Measurements from ENCODE around the gene SPSB4.

DNA sequence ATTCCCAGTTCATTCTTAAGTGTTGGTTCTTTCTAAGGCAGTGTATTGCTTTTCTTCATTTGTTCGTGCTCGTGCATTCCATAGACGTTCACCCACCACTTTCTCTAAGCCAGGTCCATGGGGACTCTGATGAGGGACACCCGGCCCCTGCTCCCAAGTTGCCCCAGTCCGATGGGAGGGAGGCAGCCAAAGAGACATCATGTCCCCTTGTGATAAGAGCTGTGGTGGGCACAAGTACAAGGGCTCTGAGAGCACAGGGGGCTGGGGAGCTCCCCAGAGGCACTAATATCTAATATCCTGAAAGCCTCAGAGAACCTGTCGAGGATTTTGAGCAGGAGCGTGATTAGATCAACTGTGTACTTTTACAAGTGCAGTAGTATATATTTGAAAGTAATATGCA lies 6.3 kb downstream of the SPSB4 start:
- TF ChIP-seq, protein P1, sequence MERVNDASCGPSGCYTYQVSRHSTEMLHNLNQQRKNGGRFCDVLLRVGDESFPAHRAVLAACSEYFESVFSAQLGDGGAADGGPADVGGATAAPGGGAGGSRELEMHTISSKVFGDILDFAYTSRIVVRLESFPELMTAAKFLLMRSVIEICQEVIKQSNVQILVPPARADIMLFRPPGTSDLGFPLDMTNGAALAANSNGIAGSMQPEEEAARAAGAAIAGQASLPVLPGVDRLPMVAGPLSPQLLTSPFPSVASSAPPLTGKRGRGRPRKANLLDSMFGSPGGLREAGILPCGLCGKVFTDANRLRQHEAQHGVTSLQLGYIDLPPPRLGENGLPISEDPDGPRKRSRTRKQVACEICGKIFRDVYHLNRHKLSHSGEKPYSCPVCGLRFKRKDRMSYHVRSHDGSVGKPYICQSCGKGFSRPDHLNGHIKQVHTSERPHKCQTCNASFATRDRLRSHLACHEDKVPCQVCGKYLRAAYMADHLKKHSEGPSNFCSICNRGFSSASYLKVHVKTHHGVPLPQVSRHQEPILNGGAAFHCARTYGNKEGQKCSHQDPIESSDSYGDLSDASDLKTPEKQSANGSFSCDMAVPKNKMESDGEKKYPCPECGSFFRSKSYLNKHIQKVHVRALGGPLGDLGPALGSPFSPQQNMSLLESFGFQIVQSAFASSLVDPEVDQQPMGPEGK (CRISPR knock-in tag; IDR thresholded peaks at IDR 0.05; ENCODE audit: borderline replicate concordance), result no peak
- TF ChIP-seq ZFP3 (CRISPR knock-in tag; IDR thresholded peaks at IDR 0.05), result no peak
- no peak for TF ChIP-seq ISL1 (CRISPR knock-in tag; IDR thresholded peaks at IDR 0.05)
- TF ChIP-seq RARB (CRISPR knock-in tag; IDR thresholded peaks at IDR 0.05), result no peak
- no peak for TF ChIP-seq ARNTL (CRISPR knock-in tag; IDR thresholded peaks at IDR 0.05; ENCODE audit: borderline replicate concordance, low read depth)
- no peak for TF ChIP-seq ZNF8 (CRISPR knock-in tag; IDR thresholded peaks at IDR 0.05)
- no peak for TF ChIP-seq ESRRG (CRISPR knock-in tag; IDR thresholded peaks at IDR 0.05)
- TF ChIP-seq TCF4 (CRISPR knock-in tag; IDR thresholded peaks at IDR 0.05; ENCODE audit: borderline replicate concordance), result no peak
- TF ChIP-seq PPARA (CRISPR knock-in tag; IDR thresholded peaks at IDR 0.05; ENCODE audit: borderline replicate concordance), result no peak
- TF ChIP-seq ZFP30 (CRISPR knock-in tag; IDR thresholded peaks at IDR 0.05), result no peak
- TF ChIP-seq, protein P2, sequence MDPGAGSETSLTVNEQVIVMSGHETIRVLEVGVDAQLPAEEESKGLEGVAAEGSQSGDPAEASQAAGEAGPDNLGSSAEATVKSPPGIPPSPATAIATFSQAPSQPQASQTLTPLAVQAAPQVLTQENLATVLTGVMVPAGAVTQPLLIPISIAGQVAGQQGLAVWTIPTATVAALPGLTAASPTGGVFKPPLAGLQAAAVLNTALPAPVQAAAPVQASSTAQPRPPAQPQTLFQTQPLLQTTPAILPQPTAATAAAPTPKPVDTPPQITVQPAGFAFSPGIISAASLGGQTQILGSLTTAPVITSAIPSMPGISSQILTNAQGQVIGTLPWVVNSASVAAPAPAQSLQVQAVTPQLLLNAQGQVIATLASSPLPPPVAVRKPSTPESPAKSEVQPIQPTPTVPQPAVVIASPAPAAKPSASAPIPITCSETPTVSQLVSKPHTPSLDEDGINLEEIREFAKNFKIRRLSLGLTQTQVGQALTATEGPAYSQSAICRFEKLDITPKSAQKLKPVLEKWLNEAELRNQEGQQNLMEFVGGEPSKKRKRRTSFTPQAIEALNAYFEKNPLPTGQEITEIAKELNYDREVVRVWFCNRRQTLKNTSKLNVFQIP (CRISPR knock-in tag; IDR thresholded peaks at IDR 0.05; ENCODE audit: borderline replicate concordance, low read depth), result no peak
- no peak for TF ChIP-seq BACH2 (CRISPR knock-in tag; IDR thresholded peaks at IDR 0.05; ENCODE audit: borderline replicate concordance)
- TF ChIP-seq ZC3H10 (CRISPR knock-in tag; IDR thresholded peaks at IDR 0.05), result no peak
- TF ChIP-seq GLIS3 (CRISPR knock-in tag; IDR thresholded peaks at IDR 0.05), result no peak
